Activated CD4-positive, alpha-beta T cell treated with anti-CD3 and anti-CD28 coated beads, Interleukin-2, amount 50 U/mL, for 16 hours (primary cell): ENCODE results near the gene PCDHGB7.
"Not testable (repeated sequence)": the region's sequence is repeated elsewhere in the genome, so short reads cannot be mapped to it uniquely, and the experiment has no call there.

Source experiments
- DNase-seq: peaks from one replicate; pipeline ENCODE4 v3.0.0-alpha.2; 2020

Gene PCDHGB7

DNA sequence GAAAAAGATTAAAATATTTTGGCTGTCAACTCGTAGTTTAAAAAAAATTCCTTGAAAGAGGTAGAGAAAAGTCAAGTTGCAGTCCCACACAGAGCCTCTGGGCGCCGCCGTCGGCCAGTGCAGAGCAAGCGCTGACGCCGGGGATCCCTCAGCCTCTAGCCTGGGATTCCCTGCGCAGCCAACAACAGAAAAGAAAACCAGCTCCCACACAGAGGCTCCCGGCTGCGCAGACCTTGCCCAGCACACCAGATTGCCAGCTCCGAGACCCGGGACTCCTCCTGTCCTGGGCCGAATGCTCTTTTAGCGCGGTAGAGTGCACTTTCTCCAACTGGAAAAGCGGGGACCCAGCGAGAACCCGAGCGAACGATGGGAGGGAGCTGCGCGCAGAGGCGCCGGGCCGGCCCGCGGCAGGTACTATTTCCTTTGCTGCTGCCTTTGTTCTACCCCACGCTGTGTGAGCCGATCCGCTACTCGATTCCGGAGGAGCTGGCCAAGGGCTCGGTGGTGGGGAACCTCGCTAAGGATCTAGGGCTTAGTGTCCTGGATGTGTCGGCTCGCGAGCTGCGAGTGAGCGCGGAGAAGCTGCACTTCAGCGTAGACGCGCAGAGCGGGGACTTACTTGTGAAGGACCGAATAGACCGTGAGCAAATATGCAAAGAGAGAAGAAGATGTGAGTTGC lies at the start of gene PCDHGB7:
TSS of gene PCDHGB7 (plus strand) at position 184 of the 679 bp plus-strand sequence. CDS start at position 367, 183 bp downstream.
- DNase-seq, result peak; percentile 54

DNA sequence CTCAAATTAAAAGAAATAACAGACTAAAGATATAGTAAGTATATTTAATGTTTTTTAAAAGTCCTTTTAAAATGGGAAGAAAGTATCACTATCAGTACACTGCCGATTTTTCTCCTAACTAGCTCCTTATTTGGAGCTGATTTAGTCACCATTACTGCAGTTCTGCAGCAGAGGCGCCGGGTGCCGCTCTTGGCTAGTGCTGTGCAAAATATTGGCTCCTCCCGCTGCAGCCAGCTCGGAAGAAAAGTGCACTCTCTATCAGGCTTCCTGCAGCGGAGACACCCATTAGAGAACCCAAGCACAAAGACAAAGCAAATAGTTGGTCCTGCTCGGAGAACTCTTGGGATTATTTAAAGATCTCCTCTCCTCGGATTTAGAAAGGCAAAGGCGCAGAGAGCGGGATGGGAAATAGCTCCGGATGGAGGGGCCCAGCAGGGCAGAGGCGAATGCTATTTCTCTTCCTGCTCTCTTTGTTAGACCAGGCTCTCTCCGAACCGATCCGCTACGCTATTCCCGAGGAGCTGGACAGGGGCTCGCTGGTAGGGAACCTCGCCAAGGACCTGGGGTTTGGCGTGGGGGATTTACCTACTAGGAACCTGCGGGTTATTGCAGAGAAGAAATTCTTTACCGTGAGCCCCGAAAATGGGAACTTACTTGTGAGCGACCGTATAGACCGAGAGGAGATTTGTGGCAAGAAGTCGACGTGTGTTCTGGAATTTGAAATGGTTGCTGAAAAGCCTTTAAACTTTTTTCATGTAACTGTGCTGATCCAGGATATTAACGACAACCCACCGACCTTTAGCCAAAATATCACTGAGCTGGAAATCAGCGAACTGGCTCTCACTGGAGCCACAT lies 47.3 kb upstream of the PCDHGB7 start, which contains the start of gene PCDHGB3:
TSS of gene PCDHGB3 (plus strand) at position 249 of the 855 bp plus-strand sequence. CDS start at position 402, 153 bp downstream.
- peak; percentile 32 for DNase-seq

DNA sequence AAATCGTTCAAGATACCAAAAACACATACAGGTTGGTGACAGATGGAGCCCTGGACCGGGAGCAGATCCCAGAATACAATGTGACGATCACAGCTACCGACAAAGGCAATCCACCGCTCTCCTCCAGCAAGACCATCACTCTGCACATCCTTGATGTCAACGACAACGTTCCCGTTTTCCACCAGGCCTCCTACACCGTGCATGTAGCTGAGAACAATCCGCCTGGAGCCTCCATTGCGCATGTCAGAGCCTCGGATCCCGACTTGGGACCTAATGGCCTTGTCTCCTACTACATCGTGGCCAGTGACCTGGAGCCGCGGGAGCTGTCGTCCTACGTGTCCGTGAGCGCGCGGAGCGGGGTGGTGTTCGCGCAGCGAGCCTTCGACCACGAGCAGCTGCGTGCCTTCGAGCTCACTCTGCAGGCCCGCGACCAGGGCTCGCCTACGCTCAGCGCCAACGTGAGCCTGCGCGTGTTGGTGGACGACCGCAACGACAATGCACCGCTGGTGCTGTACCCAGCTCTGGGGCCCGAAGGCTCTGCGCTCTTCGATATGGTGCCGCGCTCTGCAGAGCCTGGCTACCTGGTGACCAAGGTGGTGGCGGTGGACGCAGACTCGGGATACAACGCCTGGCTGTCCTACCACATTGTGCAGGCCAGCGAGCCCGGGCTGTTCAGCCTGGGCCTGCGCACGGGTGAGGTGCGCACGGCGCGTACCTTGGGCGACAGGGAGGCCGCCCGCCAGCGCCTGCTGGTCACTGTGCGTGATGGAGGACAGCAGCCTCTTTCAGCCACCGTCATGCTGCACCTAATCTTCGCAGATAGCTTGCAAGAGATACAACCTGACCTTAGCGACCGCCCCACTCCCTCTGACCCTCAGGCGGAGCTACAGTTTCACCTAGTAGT lies 45.7 kb upstream of the PCDHGB7 start:
- DNase-seq, result no peak

DNA sequence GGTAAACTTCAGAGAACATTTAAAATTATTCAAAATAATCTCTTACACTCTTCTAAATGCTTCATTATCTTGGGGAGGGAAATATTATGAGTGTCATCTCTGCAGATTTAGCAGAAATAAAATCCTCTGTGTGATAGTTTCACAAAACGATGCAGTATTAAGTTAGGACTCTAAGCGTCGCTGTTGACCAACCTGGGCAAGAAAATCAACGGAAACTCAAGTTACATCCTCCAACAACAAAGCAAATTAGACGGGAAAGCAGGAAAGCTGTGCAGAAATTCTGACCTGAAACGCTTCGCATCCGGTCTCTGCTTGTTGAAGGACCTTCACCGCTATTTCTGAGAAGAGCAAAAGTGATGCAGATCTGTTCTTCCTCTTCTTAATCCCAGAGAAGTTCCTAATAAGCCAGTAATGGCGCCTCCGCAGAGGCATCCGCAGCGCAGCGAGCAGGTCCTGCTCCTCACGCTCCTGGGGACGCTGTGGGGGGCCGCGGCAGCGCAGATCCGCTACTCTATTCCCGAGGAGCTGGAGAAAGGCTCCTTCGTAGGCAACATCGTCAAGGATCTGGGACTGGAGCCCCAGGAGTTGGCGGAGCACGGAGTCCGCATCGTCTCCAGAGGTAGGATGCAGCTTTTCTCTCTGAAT lies 43.7 kb upstream of the PCDHGB7 start, which contains the start of gene PCDHGA6:
TSS of gene PCDHGA6 (plus strand) at position 219 of the 645 bp plus-strand sequence. CDS start at position 412, 193 bp downstream.
- peak; percentile 6 for DNase-seq

DNA sequence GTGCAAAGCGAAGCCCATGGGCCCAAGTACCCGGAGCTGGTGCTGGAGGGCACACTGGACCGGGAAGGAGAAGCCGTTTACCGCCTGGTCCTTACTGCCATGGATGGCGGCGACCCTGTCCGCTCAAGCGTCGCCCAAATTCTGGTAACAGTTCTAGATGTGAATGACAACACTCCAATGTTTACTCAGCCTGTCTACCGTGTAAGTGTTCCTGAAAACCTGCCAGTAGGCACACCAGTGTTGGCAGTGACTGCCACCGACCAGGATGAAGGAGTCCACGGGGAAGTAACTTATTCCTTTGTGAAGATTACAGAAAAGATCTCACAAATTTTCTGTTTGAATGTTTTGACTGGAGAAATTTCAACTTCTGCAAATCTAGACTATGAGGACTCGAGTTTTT lies 42.9 kb upstream of the PCDHGB7 start:
- no peak for DNase-seq

DNA sequence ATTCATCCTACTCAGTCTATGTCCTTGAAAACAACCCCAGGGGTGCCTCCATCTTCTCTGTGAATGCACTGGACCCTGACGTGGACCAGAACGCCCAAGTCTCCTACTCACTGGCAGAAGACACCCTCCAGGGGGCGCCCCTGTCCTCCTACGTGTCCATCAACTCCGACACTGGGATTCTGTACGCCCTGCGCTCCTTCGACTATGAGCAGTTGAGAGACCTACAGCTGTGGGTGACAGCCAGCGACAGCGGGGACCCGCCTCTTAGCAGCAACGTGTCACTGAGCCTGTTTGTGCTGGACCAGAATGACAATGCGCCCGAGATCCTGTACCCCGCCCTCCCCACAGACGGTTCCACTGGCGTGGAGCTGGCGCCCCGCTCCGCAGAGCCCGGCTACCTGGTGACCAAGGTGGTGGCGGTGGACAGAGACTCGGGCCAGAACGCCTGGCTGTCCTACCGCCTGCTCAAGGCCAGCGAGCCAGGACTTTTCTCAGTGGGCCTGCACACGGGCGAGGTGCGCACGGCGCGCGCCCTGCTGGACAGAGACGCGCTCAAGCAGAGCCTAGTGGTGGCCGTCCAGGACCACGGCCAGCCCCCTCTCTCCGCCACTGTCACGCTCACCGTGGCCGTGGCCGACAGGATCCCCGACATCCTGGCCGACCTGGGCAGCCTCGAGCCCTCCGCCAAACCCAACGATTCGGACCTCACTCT lies 41.9 kb upstream of the PCDHGB7 start:
- DNase-seq, result not testable (repeated sequence)

DNA sequence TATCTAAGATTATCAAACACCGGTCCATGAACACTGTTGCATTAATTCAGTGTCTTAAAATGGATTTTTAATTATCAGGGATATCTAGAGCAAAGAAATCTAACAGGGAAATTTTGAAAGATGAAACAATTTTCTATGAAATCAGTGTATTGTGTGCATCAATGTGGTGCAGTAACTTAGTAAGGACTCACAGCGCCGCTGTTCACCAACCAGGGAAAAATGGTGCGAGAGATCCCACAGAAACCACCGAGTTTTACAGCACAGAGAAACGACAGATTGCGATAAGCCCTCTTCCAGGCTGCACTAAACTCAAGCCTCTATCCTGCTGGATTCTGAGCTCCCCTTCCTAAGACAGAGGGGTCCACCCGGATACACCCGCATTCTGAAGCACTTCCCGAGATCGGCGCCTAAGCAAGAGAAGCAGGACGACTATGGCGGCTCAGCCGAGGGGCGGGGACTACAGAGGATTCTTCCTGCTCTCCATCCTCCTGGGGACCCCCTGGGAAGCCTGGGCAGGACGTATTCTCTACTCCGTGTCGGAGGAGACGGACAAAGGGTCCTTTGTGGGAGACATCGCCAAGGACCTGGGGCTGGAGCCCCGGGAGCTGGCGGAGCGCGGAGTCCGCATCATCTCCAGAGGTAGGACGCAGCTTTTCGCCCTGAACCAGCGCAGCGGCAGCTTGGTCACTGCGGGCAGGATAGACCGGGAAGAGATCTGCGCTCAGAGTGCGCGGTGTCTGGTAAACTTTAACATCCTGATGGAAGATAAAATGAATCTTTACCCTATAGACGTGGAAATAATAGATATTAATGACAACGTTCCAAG lies 34.8 kb upstream of the PCDHGB7 start, which contains the start of gene PCDHGA7:
TSS of gene PCDHGA7 (plus strand) at position 274 of the 826 bp plus-strand sequence. CDS start at position 432, 158 bp downstream.
- no peak for DNase-seq

DNA sequence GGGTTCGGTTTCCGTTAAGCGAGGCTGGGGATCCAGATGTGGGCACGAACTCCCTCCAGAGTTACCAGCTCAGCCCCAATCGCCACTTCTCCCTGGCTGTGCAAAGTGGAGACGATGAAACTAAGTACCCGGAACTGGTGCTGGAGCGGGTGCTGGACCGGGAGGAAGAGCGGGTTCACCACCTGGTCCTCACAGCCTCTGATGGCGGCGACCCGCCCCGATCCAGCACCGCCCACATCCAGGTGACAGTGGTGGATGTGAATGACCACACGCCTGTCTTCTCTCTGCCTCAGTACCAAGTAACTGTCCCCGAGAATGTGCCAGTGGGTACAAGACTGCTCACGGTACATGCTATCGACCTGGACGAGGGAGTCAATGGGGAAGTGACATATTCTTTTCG lies 34.1 kb upstream of the PCDHGB7 start:
- no peak for DNase-seq

DNA sequence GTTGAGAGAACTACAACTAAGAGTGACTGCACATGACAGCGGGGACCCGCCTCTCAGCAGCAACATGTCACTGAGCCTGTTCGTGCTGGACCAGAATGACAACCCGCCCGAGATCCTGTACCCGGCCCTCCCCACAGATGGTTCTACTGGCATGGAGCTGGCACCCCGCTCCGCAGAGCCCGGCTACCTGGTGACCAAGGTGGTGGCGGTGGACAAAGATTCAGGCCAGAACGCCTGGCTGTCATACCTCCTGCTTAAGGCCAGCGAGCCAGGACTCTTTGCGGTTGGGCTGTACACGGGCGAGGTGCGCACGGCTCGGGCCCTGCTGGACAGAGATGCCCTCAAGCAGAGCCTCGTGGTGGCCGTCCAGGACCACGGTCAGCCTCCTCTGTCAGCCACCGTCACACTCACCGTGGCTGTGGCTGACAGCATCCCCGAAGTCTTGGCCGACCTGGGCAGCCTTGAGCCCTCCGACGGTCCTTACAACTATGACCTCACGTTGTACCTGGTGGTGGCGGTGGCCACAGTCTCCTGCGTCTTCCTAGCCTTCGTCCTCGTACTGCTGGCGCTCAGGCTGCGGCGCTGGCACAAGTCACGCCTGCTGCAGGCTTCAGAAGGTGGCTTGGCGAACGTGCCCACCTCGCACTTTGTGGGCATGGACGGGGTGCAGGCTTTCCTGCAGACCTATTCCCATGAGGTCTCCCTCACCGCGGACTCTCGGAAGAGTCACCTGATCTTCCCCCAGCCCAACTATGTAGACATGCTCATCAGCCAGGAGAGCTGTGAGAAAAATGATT lies 32.8 kb upstream of the PCDHGB7 start:
- DNase-seq, result no peak

DNA sequence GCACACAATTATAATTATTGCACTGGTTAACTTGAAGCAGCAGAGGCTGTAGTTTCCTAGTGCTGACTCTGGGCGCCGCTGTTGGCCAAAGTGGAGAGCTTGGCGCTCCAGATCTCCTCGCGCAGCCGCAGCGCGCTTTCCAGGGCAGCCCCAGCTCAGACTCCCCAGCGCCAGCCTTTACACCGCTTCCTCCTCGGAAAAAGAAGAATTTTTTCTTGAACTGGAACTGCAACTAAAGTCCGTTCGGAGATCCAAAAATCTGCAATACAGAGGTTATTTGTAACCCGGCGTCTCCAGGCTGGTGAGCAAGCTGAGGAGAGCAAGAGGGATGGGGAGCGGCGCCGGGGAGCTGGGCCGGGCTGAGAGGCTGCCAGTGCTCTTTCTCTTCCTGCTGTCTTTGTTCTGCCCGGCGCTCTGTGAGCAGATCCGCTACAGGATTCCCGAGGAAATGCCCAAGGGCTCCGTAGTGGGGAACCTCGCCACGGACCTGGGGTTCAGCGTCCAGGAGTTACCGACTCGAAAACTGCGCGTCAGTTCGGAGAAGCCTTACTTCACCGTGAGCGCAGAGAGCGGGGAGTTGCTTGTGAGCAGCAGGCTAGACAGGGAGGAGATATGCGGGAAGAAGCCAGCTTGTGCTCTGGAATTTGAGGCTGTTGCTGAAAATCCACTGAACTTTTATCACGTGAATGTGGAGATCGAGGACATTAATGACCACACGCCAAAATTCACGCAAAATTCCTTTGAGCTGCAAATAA lies 29.7 kb upstream of the PCDHGB7 start, which contains the start of gene PCDHGB4:
TSS of gene PCDHGB4 (plus strand) at position 142 of the 755 bp plus-strand sequence. CDS start at position 329, 187 bp downstream.
- peak; percentile 26 for DNase-seq

DNA sequence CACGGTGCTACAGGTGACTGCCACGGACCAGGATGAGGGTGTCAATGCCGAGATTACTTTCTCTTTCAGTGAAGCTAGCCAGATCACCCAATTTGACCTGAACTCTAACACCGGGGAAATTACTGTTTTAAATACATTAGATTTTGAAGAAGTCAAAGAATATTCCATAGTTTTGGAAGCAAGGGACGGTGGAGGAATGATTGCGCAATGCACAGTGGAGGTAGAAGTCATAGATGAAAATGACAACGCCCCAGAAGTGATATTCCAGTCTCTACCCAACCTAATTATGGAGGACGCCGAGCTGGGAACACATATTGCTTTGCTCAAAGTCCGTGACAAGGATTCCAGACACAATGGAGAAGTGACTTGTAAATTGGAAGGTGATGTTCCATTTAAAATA lies 28.8 kb upstream of the PCDHGB7 start:
- no peak for DNase-seq

DNA sequence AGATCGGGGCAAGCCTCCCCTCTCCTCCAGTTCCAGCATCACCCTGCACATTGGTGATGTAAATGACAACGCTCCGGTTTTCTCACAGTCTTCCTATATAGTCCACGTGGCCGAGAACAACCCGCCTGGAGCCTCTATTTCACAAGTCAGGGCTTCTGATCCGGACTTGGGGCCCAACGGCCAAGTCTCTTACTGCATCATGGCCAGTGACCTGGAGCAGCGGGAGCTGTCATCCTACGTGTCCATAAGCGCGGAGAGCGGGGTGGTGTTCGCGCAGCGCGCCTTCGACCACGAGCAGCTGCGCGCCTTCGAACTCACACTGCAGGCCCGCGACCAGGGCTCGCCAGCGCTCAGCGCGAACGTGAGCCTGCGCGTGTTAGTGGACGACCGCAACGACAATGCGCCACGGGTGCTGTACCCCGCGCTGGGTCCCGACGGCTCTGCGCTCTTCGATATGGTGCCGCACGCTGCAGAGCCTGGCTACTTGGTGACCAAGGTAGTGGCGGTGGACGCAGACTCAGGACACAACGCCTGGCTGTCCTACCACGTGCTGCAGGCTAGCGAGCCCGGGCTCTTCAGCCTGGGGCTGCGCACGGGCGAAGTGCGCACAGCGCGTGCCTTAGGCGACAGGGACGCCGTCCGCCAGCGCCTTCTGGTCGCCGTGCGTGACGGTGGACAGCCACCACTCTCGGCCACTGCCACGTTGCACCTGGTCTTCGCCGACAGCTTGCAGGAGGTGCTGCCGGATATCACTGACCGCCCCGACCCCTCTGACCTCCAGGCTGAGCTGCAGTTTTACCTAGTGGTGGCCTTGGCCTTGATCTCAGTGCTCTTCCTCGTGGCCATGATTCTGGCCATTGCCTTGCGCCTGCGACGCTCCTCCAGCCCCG lies 28.1 kb upstream of the PCDHGB7 start:
- no peak for DNase-seq

DNA sequence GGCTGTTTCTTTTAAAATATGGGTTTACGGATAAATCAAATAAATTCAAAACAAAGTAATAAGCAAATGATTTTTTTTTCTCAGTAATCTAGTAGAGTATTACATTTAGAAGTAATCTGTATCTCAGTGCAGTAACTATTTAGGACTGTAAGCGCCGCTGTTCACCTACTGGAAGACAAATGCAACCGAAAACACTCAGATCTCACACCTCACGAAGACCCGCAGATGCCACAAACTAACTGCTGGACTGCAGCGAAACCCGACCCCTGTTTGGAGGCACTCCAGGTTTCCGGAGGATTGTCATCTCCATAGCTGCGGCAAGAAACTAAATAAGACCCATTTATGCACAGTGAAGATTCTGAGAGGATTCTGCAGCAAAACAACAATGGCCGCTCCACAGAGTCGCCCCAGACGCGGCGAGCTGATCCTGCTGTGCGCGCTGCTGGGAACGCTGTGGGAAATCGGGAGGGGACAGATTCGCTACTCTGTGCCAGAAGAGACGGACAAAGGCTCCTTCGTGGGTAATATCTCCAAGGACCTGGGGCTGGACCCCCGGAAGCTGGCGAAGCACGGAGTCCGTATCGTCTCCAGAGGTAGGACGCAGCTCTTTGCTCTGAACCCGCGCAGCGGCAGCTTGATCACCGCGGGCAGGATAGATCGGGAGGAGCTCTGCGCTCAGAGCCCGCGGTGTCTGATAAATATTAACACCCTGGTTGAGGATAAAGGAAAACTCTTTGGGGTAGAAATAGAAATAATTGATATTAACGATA lies 24.9 kb upstream of the PCDHGB7 start, which contains the start of gene PCDHGA8:
TSS of gene PCDHGA8 (plus strand) at position 205 of the 770 bp plus-strand sequence. CDS start at position 386, 181 bp downstream.
- no peak for DNase-seq

DNA sequence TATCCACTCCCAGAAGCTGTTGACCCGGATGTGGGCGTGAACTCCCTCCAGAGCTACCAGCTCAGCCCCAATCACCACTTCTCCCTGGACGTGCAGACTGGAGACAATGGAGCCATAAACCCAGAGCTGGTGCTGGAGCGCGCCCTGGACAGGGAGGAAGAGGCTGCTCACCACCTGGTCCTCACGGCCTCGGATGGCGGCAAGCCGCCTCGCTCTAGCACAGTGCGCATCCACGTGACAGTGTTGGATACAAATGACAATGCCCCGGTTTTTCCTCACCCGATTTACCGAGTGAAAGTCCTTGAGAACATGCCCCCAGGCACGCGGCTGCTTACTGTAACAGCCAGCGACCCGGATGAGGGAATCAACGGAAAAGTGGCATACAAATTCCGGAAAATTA lies 24.2 kb upstream of the PCDHGB7 start:
- DNase-seq, result no peak

DNA sequence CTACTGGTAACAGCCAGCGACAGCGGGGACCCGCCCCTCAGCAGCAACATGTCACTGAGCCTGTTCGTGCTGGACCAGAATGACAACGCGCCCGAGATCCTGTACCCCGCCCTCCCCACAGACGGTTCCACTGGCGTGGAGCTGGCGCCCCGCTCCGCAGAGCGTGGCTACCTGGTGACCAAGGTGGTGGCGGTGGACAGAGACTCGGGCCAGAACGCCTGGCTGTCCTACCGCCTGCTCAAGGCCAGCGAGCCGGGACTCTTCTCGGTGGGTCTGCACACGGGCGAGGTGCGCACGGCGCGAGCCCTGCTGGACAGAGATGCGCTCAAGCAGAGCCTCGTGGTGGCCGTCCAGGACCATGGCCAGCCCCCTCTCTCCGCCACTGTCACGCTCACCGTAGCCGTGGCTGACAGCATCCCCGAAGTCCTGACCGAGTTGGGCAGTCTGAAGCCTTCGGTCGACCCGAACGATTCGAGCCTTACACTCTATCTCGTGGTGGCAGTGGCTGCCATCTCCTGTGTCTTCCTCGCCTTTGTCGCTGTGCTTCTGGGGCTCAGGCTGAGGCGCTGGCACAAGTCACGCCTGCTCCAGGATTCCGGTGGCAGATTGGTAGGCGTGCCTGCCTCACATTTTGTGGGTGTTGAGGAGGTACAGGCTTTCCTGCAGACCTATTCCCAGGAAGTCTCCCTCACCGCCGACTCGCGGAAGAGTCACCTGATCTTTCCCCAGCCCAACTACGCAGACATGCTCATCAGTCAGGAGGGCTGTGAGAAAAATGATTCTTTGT lies 22.9 kb upstream of the PCDHGB7 start:
- not testable (repeated sequence) for DNase-seq
